KMS-11 (cell line): Measurements from ENCODE around the gene NECAP2.
"Not testable (repeated sequence)": the region's sequence is repeated elsewhere in the genome, so short reads cannot be mapped to it uniquely, and the experiment has no call there.

Source experiments
- H2AFZ ChIP-seq: fragments of 200-600 bp; sonication (generic); 2 replicates; pipeline ENCODE4 v1.6.1; 2016; ENCODE audit warnings: antibody characterized with exemption, mixed run types, low read depth
- H3K27ac ChIP-seq: fragments of 200-600 bp; sonication (generic); 2 replicates; pipeline ENCODE4 v1.6.1; 2016; ENCODE audit warnings: mild to moderate bottlenecking, mixed run types
- H3K27me3 ChIP-seq: fragments of 200-600 bp; sonication (generic); 2 replicates; pipeline ENCODE4 v1.6.1; 2017; ENCODE audit warnings: mild to moderate bottlenecking, low read depth, mixed run types, moderate library complexity; ENCODE audit not compliant: insufficient read depth
- H3K36me3 ChIP-seq: fragments of 200-600 bp; sonication (generic); 2 replicates; pipeline ENCODE4 v1.6.1; 2017; ENCODE audit warnings: mild to moderate bottlenecking, mixed run types; ENCODE audit not compliant: insufficient read depth
- H3K4me1 ChIP-seq: fragments of 200-600 bp; sonication (generic); 2 replicates; pipeline ENCODE4 v1.6.1; 2016; ENCODE audit warnings: mild to moderate bottlenecking, low read depth, mixed run types; ENCODE audit not compliant: poor library complexity, severe bottlenecking
- H3K4me2 ChIP-seq: fragments of 200-600 bp; sonication (generic); 2 replicates; pipeline ENCODE4 v1.7.0; 2016; ENCODE audit warnings: mild to moderate bottlenecking, mixed run types
- H3K4me3 ChIP-seq: fragments of 200-600 bp; sonication (generic); IDR thresholded peaks from 2 replicates; pipeline ENCODE4 v1.6.1; 2017; ENCODE audit warnings: low read depth, low read length, mixed read lengths; ENCODE audit not compliant: insufficient read depth
- H3K79me2 ChIP-seq: fragments of 200-600 bp; sonication (generic); 2 replicates; pipeline ENCODE4 v1.6.1; 2016; ENCODE audit warnings: low read depth, mixed run types; ENCODE audit not compliant: insufficient read depth
- H3K9ac ChIP-seq: fragments of 200-600 bp; sonication (generic); 2 replicates; pipeline ENCODE4 v1.6.1; 2016; ENCODE audit warnings: mild to moderate bottlenecking, mixed run types
- H4K20me1 ChIP-seq: fragments of 200-600 bp; sonication (generic); 2 replicates; pipeline ENCODE4 v1.6.1; 2016; ENCODE audit warnings: mild to moderate bottlenecking, mixed run types; ENCODE audit not compliant: insufficient read depth
- CTCF ChIP-seq: fragments of 200-600 bp; sonication (generic); conservative IDR thresholded peaks from 2 replicates; pipeline ENCODE4 v1.6.1; 2017; ENCODE audit warnings: low read depth, mild to moderate bottlenecking, antibody characterized with exemption, low read length, moderate library complexity, mixed read lengths

Gene NECAP2

GRCh38 chr1:16491056-16491675 lies 50.6 kb downstream of the NECAP2 start:
- no peak overlapping the region for H3K27ac ChIP-seq
- H3K79me2 ChIP-seq: no peaks in the 10 kb centered on the region
- H4K20me1 ChIP-seq: no peaks in the 10 kb centered on the region
- no peak overlapping the region for H3K9ac ChIP-seq
- H3K4me1 ChIP-seq: peaks cover 7% of the 10 kb centered on the region
- H3K4me2 ChIP-seq: no peak overlapping the region
- no peak overlapping the region for H2AFZ ChIP-seq
- H3K27me3 ChIP-seq: no peaks in the 10 kb centered on the region
- no peak overlapping the region for H3K4me3 ChIP-seq
- TF ChIP-seq CTCF: no peak
- H3K36me3 ChIP-seq: no peaks in the 10 kb centered on the region

- not testable (repeated sequence) for H3K4me2 ChIP-seq, H3K9ac ChIP-seq, H3K27me3 ChIP-seq, H3K4me1 ChIP-seq, H3K79me2 ChIP-seq, H3K36me3 ChIP-seq, H4K20me1 ChIP-seq, H3K27ac ChIP-seq, H3K4me3 ChIP-seq, H2AFZ ChIP-seq
Observed at GRCh38 chr1:16492937-16493336, 52.4 kb downstream of the NECAP2 start.

- not testable (repeated sequence) for H3K9ac ChIP-seq, H4K20me1 ChIP-seq, H3K36me3 ChIP-seq, H3K4me3 ChIP-seq, H3K79me2 ChIP-seq, H3K27ac ChIP-seq, H3K27me3 ChIP-seq, H3K4me2 ChIP-seq, H2AFZ ChIP-seq
- peaks cover 10% of the 10 kb centered on the region for H3K4me1 ChIP-seq
Observed at GRCh38 chr1:16493731-16494130, 53.2 kb downstream of the NECAP2 start.

- H3K4me2 ChIP-seq, H3K27ac ChIP-seq, H3K36me3 ChIP-seq, H4K20me1 ChIP-seq, H2AFZ ChIP-seq, H3K27me3 ChIP-seq, H3K4me3 ChIP-seq, H3K79me2 ChIP-seq, H3K9ac ChIP-seq: not testable (repeated sequence)
- peaks cover 10% of the 10 kb centered on the region for H3K4me1 ChIP-seq
Observed at GRCh38 chr1:16497474-16497904, 57.0 kb downstream of the NECAP2 start.

GRCh38 chr1:16498047-16498446 lies 57.5 kb downstream of the NECAP2 start:
- H3K9ac ChIP-seq: peak overlapping the region; percentile 53; the same call in 1 of the 2 replicates
- not testable (repeated sequence) for H3K4me3 ChIP-seq, H3K79me2 ChIP-seq, H3K27me3 ChIP-seq, H4K20me1 ChIP-seq, H3K27ac ChIP-seq, H3K36me3 ChIP-seq
- H3K4me2 ChIP-seq: peak overlapping the region; percentile 73
- H2AFZ ChIP-seq: peak overlapping the region; percentile 98; the same call in 1 of the 2 replicates
- peaks cover 10% of the 10 kb centered on the region for H3K4me1 ChIP-seq

GRCh38 chr1:16498573-16499413 lies 58.3 kb downstream of the NECAP2 start:
- no peaks in the 10 kb centered on the region for H4K20me1 ChIP-seq
- H3K27me3 ChIP-seq: no peaks in the 10 kb centered on the region
- peak overlapping the region; percentile 37 for H3K4me3 ChIP-seq
- peaks cover 10% of the 10 kb centered on the region for H3K4me1 ChIP-seq
- no peak for TF ChIP-seq CTCF
- H3K27ac ChIP-seq: no peak overlapping the region
- no peaks in the 10 kb centered on the region for H3K36me3 ChIP-seq
- H3K9ac ChIP-seq: peak overlapping the region; percentile 53; the same call in 1 of the 2 replicates
- no peaks in the 10 kb centered on the region for H3K79me2 ChIP-seq
- peak overlapping the region; percentile 98 for H2AFZ ChIP-seq
- H3K4me2 ChIP-seq: peak overlapping the region; percentile 73

GRCh38 chr1:16500466-16500865 lies 59.9 kb downstream of the NECAP2 start:
- not testable (repeated sequence) for H3K36me3 ChIP-seq, H4K20me1 ChIP-seq, H3K4me2 ChIP-seq, H3K79me2 ChIP-seq, H3K27ac ChIP-seq, H3K9ac ChIP-seq, H3K4me3 ChIP-seq, H3K4me1 ChIP-seq, H2AFZ ChIP-seq, H3K27me3 ChIP-seq

- not testable (repeated sequence) for H3K36me3 ChIP-seq, H2AFZ ChIP-seq, H3K27me3 ChIP-seq, H3K79me2 ChIP-seq, H3K4me2 ChIP-seq, H4K20me1 ChIP-seq, H3K9ac ChIP-seq, H3K4me3 ChIP-seq, H3K27ac ChIP-seq, H3K4me1 ChIP-seq
Observed at GRCh38 chr1:16500975-16501374, 60.5 kb downstream of the NECAP2 start.
